ENCODE measurements around the gene HRNR. TPM values are rescaled to one million over a fixed set of nuclear protein-coding genes. Genes with fewer than 3 reads are reported as not detected.

Gene HRNR
- total RNA-seq, 4 donors from 2014 or later, result 0.06 TPM; not detected in 3

- H3K4me1 ChIP-seq, result no peaks in the 10 kb centered on the region
- no peak overlapping the region for H3K4me3 ChIP-seq
- no peaks in the 10 kb centered on the region for H3K36me3 ChIP-seq
- no peak overlapping the region for H3K27ac ChIP-seq
- no peaks in the 10 kb centered on the region for H3K9me3 ChIP-seq
- intact Hi-C loops (cut with DNase I; ENCODE audit: low total_unique reads), result no loop called here
- TF ChIP-seq POLR2A (IDR thresholded peaks at IDR 0.05) (no peak), CTCF (IDR thresholded peaks at IDR 0.05) (no peak)
- DNase-seq, result no peak
- H3K27me3 ChIP-seq, result no peaks in the 10 kb centered on the region
Observed at GRCh38 chr1:152165286-152166077, 58.5 kb downstream of the HRNR start.

- Histone ChIP-seq H3K4me3 (no peak overlapping the region), H3K27me3 (no peaks in the 10 kb centered on the region), H3K27ac (no peak overlapping the region), H3K9me3 (no peaks in the 10 kb centered on the region), H3K4me1 (no peaks in the 10 kb centered on the region), H3K36me3 (no peaks in the 10 kb centered on the region)
- intact Hi-C loops (cut with DNase I; ENCODE audit: low total_unique reads), result no loop called here
- no peak for DNase-seq
- TF ChIP-seq POLR2A (IDR thresholded peaks at IDR 0.05) (no peak), CTCF (IDR thresholded peaks at IDR 0.05) (no peak)
Observed at GRCh38 chr1:152164517-152165136, 59.4 kb downstream of the HRNR start.

GRCh38 chr1:152162792-152163463, 61.1 kb downstream of the HRNR start:
- intact Hi-C loops (cut with DNase I; ENCODE audit: low total_unique reads), result no loop called here
- no peak for DNase-seq
- TF ChIP-seq POLR2A (IDR thresholded peaks at IDR 0.05) (no peak), CTCF (IDR thresholded peaks at IDR 0.05) (no peak)
- Histone ChIP-seq H3K36me3 (no peaks in the 10 kb centered on the region), H3K4me1 (no peaks in the 10 kb centered on the region), H3K27me3 (no peaks in the 10 kb centered on the region), H3K4me3 (no peak overlapping the region), H3K27ac (no peak overlapping the region), H3K9me3 (no peaks in the 10 kb centered on the region)

Other genes starting within 250 kb of the HRNR start
- gene S100A10, start 230.3 kb downstream of the HRNR start, total RNA-seq, result 100 to 1,000 TPM in 1 of 4 donors, 10 to 100 TPM in 3; 21.8 to 189 (median 34.6) TPM
- gene S100A11, start 187.2 kb downstream of the HRNR start, total RNA-seq, result 100 to 1,000 TPM in 3 of 4 donors, 10 to 100 TPM in 1; 14.9 to 321 (median 146) TPM
- gene TCHHL1, start 135.1 kb downstream of the HRNR start, total RNA-seq, result not detected
- not detected for gene TCHH, start 108.7 kb downstream of the HRNR start, total RNA-seq
- not detected for gene RPTN, start 65.0 kb downstream of the HRNR start, total RNA-seq
- under 1 TPM in 2 of 4 donors, not detected in 2; 0.12 to 0.28 TPM for gene FLG, start 101.0 kb upstream of the HRNR start, total RNA-seq
- gene FLG2, start 135.8 kb upstream of the HRNR start, total RNA-seq, result not detected
- under 1 TPM in 1 of 4 donors, not detected in 3; 0.28 TPM for gene CRNN, start 190.1 kb upstream of the HRNR start, total RNA-seq